Panc1 (cell line): ENCODE measurements around the gene VIPR2. TPM values are rescaled to one million over a fixed set of nuclear protein-coding genes. Genes with fewer than 3 reads are reported as not detected.
A peak's percentile ranks its signal among the peaks of the same experiment; 100 is the strongest.

ENCODE experiments used
- ATAC-seq: fragments of 200-7000 bp; cut with Tn5 transposase; 2 replicates; pipeline ENCODE4 v1.9.1; 2020; ENCODE audit warnings: mild to moderate bottlenecking, moderate library complexity
- BruUV-seq: library from RNA; stranded (reverse); fragments of 400-500 nt; replicated peaks from 2 replicates; lab custom pipeline; 2021; lab: Mats Ljungman, UMichigan
- CTCF ChIA-PET: fragments of 300-600 bp; sonication (Branson Sonifier 250); formaldehyde crosslinking; loops from one replicate; lab custom pipeline; 2022; ENCODE audit warnings: antibody characterized with exemption; lab: Charles Lee
- POLR2A ChIA-PET: fragments of 300-600 bp; sonication (Branson Sonifier 250); formaldehyde crosslinking; loops from one replicate; lab custom pipeline; 2022; ENCODE audit warnings: antibody characterized with exemption; lab: Charles Lee
- DNase-seq: peaks from one replicate; pipeline ENCODE4 v3.0.0-alpha.2; 2010; ENCODE audit warnings: low read depth, low spot score
- H3K27ac ChIP-seq: 2 replicates; pipeline ENCODE4 v1.5.1; 2011; ENCODE audit warnings: mild to moderate bottlenecking, low read length, inconsistent platforms
- H3K27me3 ChIP-seq: fragments of 200-500 bp; sonication (Bioruptor generic); 2 replicates; pipeline ENCODE4 v1.6.0; 2014; ENCODE audit warnings: low read length, inconsistent platforms; ENCODE audit not compliant: control insufficient read depth, insufficient read depth
- H3K36me3 ChIP-seq: fragments of 200-500 bp; sonication (Bioruptor generic); 2 replicates; pipeline ENCODE4 v1.5.1; 2014; ENCODE audit warnings: inconsistent platforms, mild to moderate bottlenecking, low read length, moderate library complexity; ENCODE audit not compliant: control insufficient read depth, insufficient read depth
- H3K4me1 ChIP-seq: 2 replicates; pipeline ENCODE4 v1.5.1; 2011; ENCODE audit warnings: inconsistent platforms, mild to moderate bottlenecking, low read length, moderate library complexity; ENCODE audit not compliant: control insufficient read depth, insufficient read depth
- H3K4me3 ChIP-seq, 2 experiments: 2 replicates each; pipeline ENCODE4 v1.5.1; 2011 to 2012; ENCODE audit warnings: low read depth in 2 of 2, low read length in 2 of 2, mild to moderate bottlenecking in 2 of 2, inconsistent platforms in 1 of 2, moderate library complexity in 1 of 2
- H3K9me3 ChIP-seq: fragments of 200-500 bp; sonication (Bioruptor generic); 2 replicates; pipeline ENCODE4 v1.5.1; 2014; ENCODE audit warnings: low read depth, mild to moderate bottlenecking, inconsistent platforms, low read length, moderate library complexity; ENCODE audit not compliant: control insufficient read depth, insufficient read depth
- CTCF ChIP-seq: fragments of 450-650 bp; IDR thresholded peaks from 2 replicates; pipeline ENCODE4 v1.5.1; 2017; ENCODE audit warnings: mild to moderate bottlenecking
- POLR2AphosphoS5 ChIP-seq: IDR thresholded peaks from 2 replicates; pipeline ENCODE4 v1.6.1; 2012; ENCODE audit warnings: mild to moderate bottlenecking, low read depth, low read length, moderate library complexity
- SIN3A ChIP-seq: IDR thresholded peaks from 2 replicates; pipeline ENCODE4 v1.6.1; 2012; ENCODE audit warnings: low read depth, mild to moderate bottlenecking, low read length, moderate library complexity, borderline replicate concordance; ENCODE audit not compliant: insufficient read depth
- TCF7L2 ChIP-seq: IDR thresholded peaks from 2 replicates; pipeline ENCODE4 v1.6.1; 2011; ENCODE audit warnings: mild to moderate bottlenecking, low read depth, low read length, inconsistent platforms
- in situ Hi-C: cut with HindIII; loops from 2 replicates; pipeline ENCODE4 v1.10.0; 2016; ENCODE audit warnings: low sequenced_read_pairs, low pct_unique_long_range_greater_than_20kb
- intact Hi-C: fragments of 100-400 bp; cut with micrococcal nuclease; formaldehyde crosslinking; loops from one replicate; pipeline ENCODE4 v1.10.0; 2022; ENCODE audit not compliant: unreplicated experiment
- total RNA-seq: library from RNA; stranded (reverse); gene quantifications from one replicate; pipeline ENCODE4 v1.2.1, GENCODE V29; 2021; ENCODE audit not compliant: unreplicated experiment
- TF ChIP-seq, protein P1 (sequence below), 2 experiments: IDR thresholded peaks; 2 replicates each; pipeline ENCODE4 v1.6.1; 2011 to 2012; ENCODE audit warnings: low read depth in 2 of 2, control low read depth in 1 of 2, low read length in 1 of 2, mild to moderate bottlenecking in 1 of 2, moderate library complexity in 1 of 2; ENCODE audit not compliant: insufficient read depth in 1 of 2

Gene VIPR2
- total RNA-seq, 1 experiment from 2014 or later: not detected

DNA sequence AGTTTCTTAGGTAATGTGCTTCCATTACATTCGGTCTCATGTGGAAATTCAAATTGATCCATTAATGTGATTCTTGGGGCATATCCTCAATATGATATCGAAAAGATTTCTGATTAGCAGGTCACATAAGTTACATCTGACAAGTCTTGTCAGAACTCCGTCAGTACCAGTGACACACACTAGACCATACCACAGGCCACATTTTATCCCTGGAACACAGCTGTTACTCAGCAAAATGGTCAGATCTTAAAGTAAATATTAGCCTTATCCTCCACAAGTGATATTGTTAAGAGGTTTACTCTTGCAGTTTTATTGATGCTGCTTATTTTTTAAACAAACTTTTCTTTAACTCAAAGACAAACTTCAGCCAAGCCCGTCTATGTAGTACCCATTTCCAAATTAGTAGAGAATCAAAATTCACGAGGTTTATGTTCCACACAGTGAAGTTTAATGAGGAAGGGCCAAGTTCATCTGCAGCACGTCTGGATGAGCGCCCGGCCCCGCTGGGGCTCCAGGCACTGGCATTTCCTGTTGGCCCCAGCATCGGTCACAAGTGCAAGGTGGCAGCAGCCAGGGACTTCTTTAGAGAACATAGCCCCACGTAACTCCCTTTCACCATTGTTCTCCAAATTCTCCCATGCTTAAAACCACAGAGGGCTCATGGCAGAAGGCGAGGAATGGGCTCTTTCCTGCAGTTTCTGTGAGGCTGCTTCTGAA, 132.2 kb downstream of the VIPR2 start:
- in situ Hi-C loops: no loop called here
- POLR2A ChIA-PET: no interaction called here
- no TSS peak for BruUV-seq
- peaks cover 57% of the 10 kb centered on the region for H3K4me1 ChIP-seq
- peak overlapping the region in 1 of 2 experiments; percentile 2; a peak in 1 of 4 replicates for H3K4me3 ChIP-seq
- no peaks in the 10 kb centered on the region for H3K9me3 ChIP-seq
- H3K27me3 ChIP-seq: no peaks in the 10 kb centered on the region
- DNase-seq (no peak), ATAC-seq (peak; percentile 81)
- H3K36me3 ChIP-seq: no peaks in the 10 kb centered on the region
- peak; percentile 45; the same call in 1 of the 2 replicates for TF ChIP-seq POLR2AphosphoS5
- TF ChIP-seq TCF7L2: peak; percentile 75
- no peak for TF ChIP-seq CTCF
- intact Hi-C loops: no loop called here
- H3K27ac ChIP-seq: peak overlapping the region; percentile 84
- CTCF ChIA-PET: no interaction called here

- intact Hi-C loops: no loop called here
- in situ Hi-C loops: no loop called here
- CTCF ChIA-PET: no interaction called here
- no peaks in the 10 kb centered on the region for H3K9me3 ChIP-seq
- DNase-seq: no peak
- peak overlapping the region; percentile 84 for H3K27ac ChIP-seq
- POLR2A ChIA-PET: no interaction called here
- TF ChIP-seq, protein P1, sequence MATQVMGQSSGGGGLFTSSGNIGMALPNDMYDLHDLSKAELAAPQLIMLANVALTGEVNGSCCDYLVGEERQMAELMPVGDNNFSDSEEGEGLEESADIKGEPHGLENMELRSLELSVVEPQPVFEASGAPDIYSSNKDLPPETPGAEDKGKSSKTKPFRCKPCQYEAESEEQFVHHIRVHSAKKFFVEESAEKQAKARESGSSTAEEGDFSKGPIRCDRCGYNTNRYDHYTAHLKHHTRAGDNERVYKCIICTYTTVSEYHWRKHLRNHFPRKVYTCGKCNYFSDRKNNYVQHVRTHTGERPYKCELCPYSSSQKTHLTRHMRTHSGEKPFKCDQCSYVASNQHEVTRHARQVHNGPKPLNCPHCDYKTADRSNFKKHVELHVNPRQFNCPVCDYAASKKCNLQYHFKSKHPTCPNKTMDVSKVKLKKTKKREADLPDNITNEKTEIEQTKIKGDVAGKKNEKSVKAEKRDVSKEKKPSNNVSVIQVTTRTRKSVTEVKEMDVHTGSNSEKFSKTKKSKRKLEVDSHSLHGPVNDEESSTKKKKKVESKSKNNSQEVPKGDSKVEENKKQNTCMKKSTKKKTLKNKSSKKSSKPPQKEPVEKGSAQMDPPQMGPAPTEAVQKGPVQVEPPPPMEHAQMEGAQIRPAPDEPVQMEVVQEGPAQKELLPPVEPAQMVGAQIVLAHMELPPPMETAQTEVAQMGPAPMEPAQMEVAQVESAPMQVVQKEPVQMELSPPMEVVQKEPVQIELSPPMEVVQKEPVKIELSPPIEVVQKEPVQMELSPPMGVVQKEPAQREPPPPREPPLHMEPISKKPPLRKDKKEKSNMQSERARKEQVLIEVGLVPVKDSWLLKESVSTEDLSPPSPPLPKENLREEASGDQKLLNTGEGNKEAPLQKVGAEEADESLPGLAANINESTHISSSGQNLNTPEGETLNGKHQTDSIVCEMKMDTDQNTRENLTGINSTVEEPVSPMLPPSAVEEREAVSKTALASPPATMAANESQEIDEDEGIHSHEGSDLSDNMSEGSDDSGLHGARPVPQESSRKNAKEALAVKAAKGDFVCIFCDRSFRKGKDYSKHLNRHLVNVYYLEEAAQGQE (IDR thresholded peaks at IDR 0.05; ENCODE audit: insufficient read depth in 1 of 2, low read depth in 2 of 2, low read length in 1 of 2): no peak
- TF ChIP-seq POLR2AphosphoS5 (no peak), CTCF (no peak), TCF7L2 (no peak), SIN3A (no peak)
- no peaks in the 10 kb centered on the region for H3K36me3 ChIP-seq
- ATAC-seq: no peak
- peaks cover 55% of the 10 kb centered on the region for H3K4me1 ChIP-seq
- H3K27me3 ChIP-seq: no peaks in the 10 kb centered on the region
- no peak overlapping the region for H3K4me3 ChIP-seq
- no TSS peak for BruUV-seq
Measured at GRCh38 chr7:159011722-159012022, 133.0 kb downstream of the VIPR2 start.
